SK-N-SH (cell line): ENCODE data around the gene MACROD2. TPM values are rescaled to one million over a fixed set of nuclear protein-coding genes. Genes with fewer than 3 reads are reported as not detected.

Experiments used
- CTCF ChIA-PET: fragments of 300-600, 350-600 bp; formaldehyde crosslinking; extraction: SDS; loops from one replicate; lab custom pipeline; 2021; lab: Yijun Ruan, JAX
- POLR2A ChIA-PET: fragments of 350-600 bp; sonication (Branson Sonifier 250); formaldehyde crosslinking; extraction: SDS; loops from one replicate; lab custom pipeline; 2020; ENCODE audit warnings: antibody characterized with exemption, inconsistent platforms; lab: Yijun Ruan, JAX
- DNase-seq: peaks from one replicate; pipeline ENCODE4 v3.0.0; 2012
- H2AFZ ChIP-seq: fragments of 200-600 bp; sonication (generic); 2 replicates; pipeline ENCODE4 v1.8.1; 2016; ENCODE audit warnings: antibody characterized with exemption, mild to moderate bottlenecking, low read depth
- H3F3A ChIP-seq: fragments of 200-600 bp; sonication (generic); replicated peaks from 2 replicates; pipeline ENCODE3; 2016; ENCODE audit warnings: antibody characterized with exemption, mild to moderate bottlenecking; ENCODE audit not compliant: insufficient read depth
- H3K27ac ChIP-seq, 2 experiments: fragments of 200-500 bp in 1 of 2; fragments of 200-600 bp in 1 of 2; sonication (Bioruptor generic) in 1 of 2; sonication (generic), shearing (Covaris generic) in 1 of 2; 2 replicates each; pipeline versions ENCODE4 v1.5.1 to v1.6.1; 2014 to 2016; ENCODE audit warnings: low read depth in 2 of 2, inconsistent platforms in 1 of 2, low read length in 1 of 2, mild to moderate bottlenecking in 1 of 2, mixed read lengths in 1 of 2
- H3K27me3 ChIP-seq: fragments of 200-600 bp; sonication (generic), shearing (Covaris generic); 2 replicates; pipeline ENCODE4 v1.6.1; 2016; ENCODE audit warnings: mixed run types; ENCODE audit not compliant: insufficient read depth
- H3K36me3 ChIP-seq, 2 experiments: fragments of 200-500 bp in 1 of 2; fragments of 200-600 bp in 1 of 2; sonication (Bioruptor generic) in 1 of 2; sonication (generic) in 1 of 2; replicated peaks in 1 of 2; 2 replicates each; pipeline versions ENCODE3 to v1.5.1; 2014 to 2016; ENCODE audit warnings: low read length in 1 of 2, mild to moderate bottlenecking in 1 of 2; ENCODE audit not compliant: insufficient read depth in 2 of 2, control insufficient read depth in 1 of 2
- H3K4me1 ChIP-seq, 2 experiments: fragments of 200-500 bp in 1 of 2; fragments of 200-600 bp in 1 of 2; sonication (Bioruptor generic) in 1 of 2; sonication (generic), shearing (Covaris generic) in 1 of 2; 2 replicates each; pipeline versions ENCODE4 v1.5.1 to v1.6.1; 2014 to 2016; ENCODE audit warnings: low read depth in 1 of 2, low read length in 1 of 2, mixed run types in 1 of 2; ENCODE audit not compliant: insufficient read depth in 2 of 2, control insufficient read depth in 1 of 2
- H3K4me2 ChIP-seq: fragments of 200-600 bp; sonication (generic), shearing (Covaris generic); 2 replicates; pipeline ENCODE4 v1.6.1; 2017; ENCODE audit warnings: mixed run types
- H3K4me3 ChIP-seq, 2 experiments: fragments of 200-500 bp in 1 of 2; fragments of 200-600 bp in 1 of 2; sonication (Bioruptor generic) in 1 of 2; sonication (generic), shearing (Covaris generic) in 1 of 2; 2 replicates each; pipeline versions ENCODE4 v1.5.1 to v1.8.1; 2014 to 2016; ENCODE audit warnings: low read depth in 2 of 2, inconsistent platforms in 1 of 2, low read length in 1 of 2, mild to moderate bottlenecking in 1 of 2, mixed read lengths in 1 of 2, moderate library complexity in 1 of 2
- H3K79me2 ChIP-seq: fragments of 200-600 bp; sonication (generic); 2 replicates; pipeline ENCODE4 v1.8.1; 2017; ENCODE audit warnings: mild to moderate bottlenecking; ENCODE audit not compliant: insufficient read depth
- H3K9ac ChIP-seq: fragments of 200-600 bp; sonication (generic); 2 replicates; pipeline ENCODE4 v1.6.1; 2017; ENCODE audit warnings: mixed run types
- H3K9me2 ChIP-seq: fragments of 200-600 bp; sonication (generic); 2 replicates; pipeline ENCODE4 v1.6.1; 2017; ENCODE audit warnings: mixed run types
- H3K9me3 ChIP-seq: fragments of 200-600 bp; sonication (generic); 2 replicates; pipeline ENCODE4 v1.6.1; 2017; ENCODE audit warnings: mixed run types, mild to moderate bottlenecking, moderate library complexity
- H4K20me1 ChIP-seq: fragments of 200-600 bp; sonication (generic); 2 replicates; pipeline ENCODE4 v1.6.1; 2017; ENCODE audit warnings: mild to moderate bottlenecking, mixed run types; ENCODE audit not compliant: insufficient read depth
- ELF1 ChIP-seq: IDR thresholded peaks from 2 replicates; pipeline ENCODE4 v1.4.0; 2012
- EP300 ChIP-seq, 2 experiments: IDR thresholded peaks; 2 replicates each; pipeline versions ENCODE4 v1.4.0 to v1.6.1; 2012; ENCODE audit warnings: borderline replicate concordance in 1 of 2, low read depth in 1 of 2, low read length in 1 of 2
- FOXM1 ChIP-seq: IDR thresholded peaks from 2 replicates; pipeline ENCODE4 v1.4.0; 2012; ENCODE audit warnings: low read depth, mild to moderate bottlenecking
- JUND ChIP-seq: IDR thresholded peaks from 2 replicates; pipeline ENCODE4 v1.4.0; 2012
- NFIC ChIP-seq: IDR thresholded peaks from 2 replicates; pipeline ENCODE4 v1.4.0; 2012; ENCODE audit warnings: borderline replicate concordance
- RAD21 ChIP-seq: IDR thresholded peaks from 2 replicates; pipeline ENCODE4 v1.6.1; 2012; ENCODE audit warnings: mild to moderate bottlenecking, low read length
- RCOR1 ChIP-seq: fragments of 150-350 bp; IDR thresholded peaks from 2 replicates; pipeline ENCODE4 v1.6.1; 2017; ENCODE audit warnings: antibody characterized with exemption, low read length
- RFX5 ChIP-seq: IDR thresholded peaks from 2 replicates; pipeline ENCODE4 v1.6.1; 2012; ENCODE audit warnings: mild to moderate bottlenecking, improper control_type of control experiment, low read length
- RXRA ChIP-seq: IDR thresholded peaks from 2 replicates; pipeline ENCODE4 v1.4.0; 2012; ENCODE audit warnings: low read depth, mild to moderate bottlenecking, borderline replicate concordance
- SMC3 ChIP-seq: IDR thresholded peaks from 2 replicates; pipeline ENCODE4 v1.6.1; 2012; ENCODE audit warnings: low read depth, low read length, improper control_type of control experiment
- YY1 ChIP-seq: IDR thresholded peaks from 2 replicates; pipeline ENCODE4 v1.4.0; 2012; ENCODE audit warnings: low read depth, mild to moderate bottlenecking
- WGBS: methylation state at CpG from one replicate; pipeline ENCODE4 v1.1.6; 2017; ENCODE audit warnings: low lambda C conversion rate; 5-methylcytosine and 5-hydroxymethylcytosine counted together
- polyA plus RNA-seq, 3 experiments: library from polyadenylated mRNA; depleted of rRNA; stranded (reverse); fragments of >200 nt; gene quantifications; 2 replicates each; pipeline ENCODE4 v1.2.3, GENCODE V29; 2012
- TF ChIP-seq, protein P1 (sequence below): fragments of 200-600 bp; sonication (generic); IDR thresholded peaks from 2 replicates; pipeline ENCODE4 v1.6.1; 2017; ENCODE audit warnings: antibody characterized with exemption, mild to moderate bottlenecking, moderate library complexity
- TF ChIP-seq, protein P2 (sequence below): IDR thresholded peaks from 2 replicates; pipeline ENCODE4 v1.4.0; 2012; ENCODE audit warnings: low read depth, borderline replicate concordance
- TF ChIP-seq, protein P3 (sequence below): IDR thresholded peaks from 2 replicates; pipeline ENCODE4 v1.4.0; 2012; ENCODE audit warnings: low read depth, borderline replicate concordance
- TF ChIP-seq, protein P4 (sequence below): fragments of 150-350 bp; IDR thresholded peaks from 2 replicates; pipeline ENCODE4 v1.6.1; 2017; ENCODE audit warnings: antibody characterized with exemption, low read length, low read depth, borderline replicate concordance

MACROD2 gene
- polyA plus RNA-seq, 1 of the 3 experiments (the other 2 are of a cell fraction) = 0.33 TPM

DNA sequence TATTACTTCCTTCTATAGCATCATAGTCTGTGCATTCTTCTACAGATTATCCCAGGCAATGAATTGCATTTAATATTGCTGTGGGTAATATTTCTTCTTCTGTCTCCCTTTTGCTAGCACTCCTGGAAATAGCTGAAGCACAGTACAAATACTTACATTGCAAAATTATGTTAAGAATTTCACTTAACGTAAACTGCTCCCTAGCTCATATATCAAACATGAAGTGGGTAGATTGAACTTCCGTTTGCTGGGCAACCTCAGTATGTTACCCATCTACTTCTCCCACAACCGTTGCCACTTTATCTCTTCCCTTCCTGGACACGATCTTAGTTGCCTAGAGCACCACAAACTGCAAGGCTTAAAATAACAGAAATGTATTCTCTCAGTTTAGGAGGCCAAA, 1614.6 kb downstream of the MACROD2 start:
- Histone ChIP-seq H3K9me2 (no peaks in the 10 kb centered on the region), H3K4me2 (no peak overlapping the region), H3K79me2 (no peaks in the 10 kb centered on the region), H3K9me3 (no peaks in the 10 kb centered on the region), H3K27ac (no peak overlapping the region), H3K9ac (no peak overlapping the region), H3K27me3 (no peaks in the 10 kb centered on the region), H4K20me1 (no peaks in the 10 kb centered on the region), H3K36me3 (no peaks in the 10 kb centered on the region), H3F3A (no peaks in the 10 kb centered on the region), H3K4me1 (peaks cover 0 to 14% of the 10 kb centered on the region in 2 experiments; a peak in 2 of 4 replicates), H3K4me3 (no peak overlapping the region), H2AFZ (no peak overlapping the region)
- TF ChIP-seq YY1 (no peak), EP300 (IDR thresholded peaks at IDR 0.05; ENCODE audit: borderline replicate concordance in 1 of 2, low read depth in 1 of 2, low read length in 1 of 2) (no peak), RAD21 (no peak), ELF1 (no peak), RCOR1 (no peak), NFIC (no peak), RFX5 (no peak), SMC3 (no peak), JUND (no peak), RXRA (no peak), FOXM1 (no peak)
- TF ChIP-seq, protein P1, sequence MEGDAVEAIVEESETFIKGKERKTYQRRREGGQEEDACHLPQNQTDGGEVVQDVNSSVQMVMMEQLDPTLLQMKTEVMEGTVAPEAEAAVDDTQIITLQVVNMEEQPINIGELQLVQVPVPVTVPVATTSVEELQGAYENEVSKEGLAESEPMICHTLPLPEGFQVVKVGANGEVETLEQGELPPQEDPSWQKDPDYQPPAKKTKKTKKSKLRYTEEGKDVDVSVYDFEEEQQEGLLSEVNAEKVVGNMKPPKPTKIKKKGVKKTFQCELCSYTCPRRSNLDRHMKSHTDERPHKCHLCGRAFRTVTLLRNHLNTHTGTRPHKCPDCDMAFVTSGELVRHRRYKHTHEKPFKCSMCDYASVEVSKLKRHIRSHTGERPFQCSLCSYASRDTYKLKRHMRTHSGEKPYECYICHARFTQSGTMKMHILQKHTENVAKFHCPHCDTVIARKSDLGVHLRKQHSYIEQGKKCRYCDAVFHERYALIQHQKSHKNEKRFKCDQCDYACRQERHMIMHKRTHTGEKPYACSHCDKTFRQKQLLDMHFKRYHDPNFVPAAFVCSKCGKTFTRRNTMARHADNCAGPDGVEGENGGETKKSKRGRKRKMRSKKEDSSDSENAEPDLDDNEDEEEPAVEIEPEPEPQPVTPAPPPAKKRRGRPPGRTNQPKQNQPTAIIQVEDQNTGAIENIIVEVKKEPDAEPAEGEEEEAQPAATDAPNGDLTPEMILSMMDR = no peak
- TF ChIP-seq, protein P2, sequence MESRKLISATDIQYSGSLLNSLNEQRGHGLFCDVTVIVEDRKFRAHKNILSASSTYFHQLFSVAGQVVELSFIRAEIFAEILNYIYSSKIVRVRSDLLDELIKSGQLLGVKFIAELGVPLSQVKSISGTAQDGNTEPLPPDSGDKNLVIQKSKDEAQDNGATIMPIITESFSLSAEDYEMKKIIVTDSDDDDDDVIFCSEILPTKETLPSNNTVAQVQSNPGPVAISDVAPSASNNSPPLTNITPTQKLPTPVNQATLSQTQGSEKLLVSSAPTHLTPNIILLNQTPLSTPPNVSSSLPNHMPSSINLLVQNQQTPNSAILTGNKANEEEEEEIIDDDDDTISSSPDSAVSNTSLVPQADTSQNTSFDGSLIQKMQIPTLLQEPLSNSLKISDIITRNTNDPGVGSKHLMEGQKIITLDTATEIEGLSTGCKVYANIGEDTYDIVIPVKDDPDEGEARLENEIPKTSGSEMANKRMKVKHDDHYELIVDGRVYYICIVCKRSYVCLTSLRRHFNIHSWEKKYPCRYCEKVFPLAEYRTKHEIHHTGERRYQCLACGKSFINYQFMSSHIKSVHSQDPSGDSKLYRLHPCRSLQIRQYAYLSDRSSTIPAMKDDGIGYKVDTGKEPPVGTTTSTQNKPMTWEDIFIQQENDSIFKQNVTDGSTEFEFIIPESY = no peak
- TF ChIP-seq, protein P3, sequence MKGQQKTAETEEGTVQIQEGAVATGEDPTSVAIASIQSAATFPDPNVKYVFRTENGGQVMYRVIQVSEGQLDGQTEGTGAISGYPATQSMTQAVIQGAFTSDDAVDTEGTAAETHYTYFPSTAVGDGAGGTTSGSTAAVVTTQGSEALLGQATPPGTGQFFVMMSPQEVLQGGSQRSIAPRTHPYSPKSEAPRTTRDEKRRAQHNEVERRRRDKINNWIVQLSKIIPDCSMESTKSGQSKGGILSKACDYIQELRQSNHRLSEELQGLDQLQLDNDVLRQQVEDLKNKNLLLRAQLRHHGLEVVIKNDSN = no peak
- TF ChIP-seq, protein P4, sequence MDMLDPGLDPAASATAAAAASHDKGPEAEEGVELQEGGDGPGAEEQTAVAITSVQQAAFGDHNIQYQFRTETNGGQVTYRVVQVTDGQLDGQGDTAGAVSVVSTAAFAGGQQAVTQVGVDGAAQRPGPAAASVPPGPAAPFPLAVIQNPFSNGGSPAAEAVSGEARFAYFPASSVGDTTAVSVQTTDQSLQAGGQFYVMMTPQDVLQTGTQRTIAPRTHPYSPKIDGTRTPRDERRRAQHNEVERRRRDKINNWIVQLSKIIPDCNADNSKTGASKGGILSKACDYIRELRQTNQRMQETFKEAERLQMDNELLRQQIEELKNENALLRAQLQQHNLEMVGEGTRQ = no peak
- ChIA-PET POLR2A (no interaction called here), CTCF (interaction anchor here (1.5 kb wide), 1 partner anchor 13 kb away, joined by 3 read pairs; no protein-coding TSS in a partner anchor)
- WGBS = 52% methylated on average over 4 of the region's 4 CpGs
- DNase-seq = no peak
